ENCODE measurements around the gene KCNH6. TPM values are rescaled to one million over a fixed set of nuclear protein-coding genes. Genes with fewer than 3 reads are reported as not detected.

The KCNH6 gene
- total RNA-seq, 1 experiment from 2014 or later, result not detected

DNA sequence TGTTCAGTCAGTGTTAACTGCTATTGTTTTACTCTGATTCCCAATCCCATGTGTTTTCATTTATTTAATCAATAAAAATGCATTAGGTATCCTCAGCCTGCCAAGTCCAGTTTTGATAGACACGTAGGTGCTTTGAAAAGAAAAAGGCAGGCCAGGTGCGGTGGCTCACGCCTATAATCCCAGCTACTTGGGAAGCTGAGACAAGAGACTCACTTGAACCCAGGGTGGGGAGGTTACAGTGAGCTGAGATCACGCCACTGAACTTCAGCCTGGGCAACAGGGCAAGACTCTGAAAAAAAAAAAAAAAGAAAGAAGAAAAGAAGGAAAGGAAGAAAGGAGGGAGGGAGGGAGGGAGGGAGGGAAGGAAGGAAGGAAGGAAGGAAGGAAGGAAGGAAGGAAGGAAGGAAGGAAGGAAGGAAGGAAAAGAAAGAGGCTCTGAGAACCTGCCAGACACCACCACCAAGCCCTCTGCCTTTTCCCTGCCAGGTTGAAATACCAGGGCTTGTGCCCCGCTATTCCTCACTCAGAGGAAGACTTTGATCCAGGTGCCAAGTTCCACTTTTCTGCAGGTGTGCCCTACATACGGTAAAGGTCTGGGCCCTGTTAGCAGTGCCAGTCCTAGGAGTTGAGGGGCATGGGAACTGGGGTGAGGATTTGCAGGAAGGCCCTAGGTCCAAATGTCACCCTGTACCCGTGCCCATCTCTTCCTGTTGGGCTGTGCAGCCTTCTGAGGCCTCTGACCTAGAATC lies 10.1 kb upstream of the KCNH6 start:
- TF ChIP-seq, protein P1, sequence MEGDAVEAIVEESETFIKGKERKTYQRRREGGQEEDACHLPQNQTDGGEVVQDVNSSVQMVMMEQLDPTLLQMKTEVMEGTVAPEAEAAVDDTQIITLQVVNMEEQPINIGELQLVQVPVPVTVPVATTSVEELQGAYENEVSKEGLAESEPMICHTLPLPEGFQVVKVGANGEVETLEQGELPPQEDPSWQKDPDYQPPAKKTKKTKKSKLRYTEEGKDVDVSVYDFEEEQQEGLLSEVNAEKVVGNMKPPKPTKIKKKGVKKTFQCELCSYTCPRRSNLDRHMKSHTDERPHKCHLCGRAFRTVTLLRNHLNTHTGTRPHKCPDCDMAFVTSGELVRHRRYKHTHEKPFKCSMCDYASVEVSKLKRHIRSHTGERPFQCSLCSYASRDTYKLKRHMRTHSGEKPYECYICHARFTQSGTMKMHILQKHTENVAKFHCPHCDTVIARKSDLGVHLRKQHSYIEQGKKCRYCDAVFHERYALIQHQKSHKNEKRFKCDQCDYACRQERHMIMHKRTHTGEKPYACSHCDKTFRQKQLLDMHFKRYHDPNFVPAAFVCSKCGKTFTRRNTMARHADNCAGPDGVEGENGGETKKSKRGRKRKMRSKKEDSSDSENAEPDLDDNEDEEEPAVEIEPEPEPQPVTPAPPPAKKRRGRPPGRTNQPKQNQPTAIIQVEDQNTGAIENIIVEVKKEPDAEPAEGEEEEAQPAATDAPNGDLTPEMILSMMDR (IDR thresholded peaks at IDR 0.05; ENCODE audit: insufficient read depth in 1 of 2, low read depth in 1 of 2, low read length in 1 of 2, severe bottlenecking in 1 of 2, unreplicated experiment in 1 of 2), result no peak
- H3K27me3 ChIP-seq (replicated peaks; ENCODE audit: control insufficient read depth, insufficient read depth, low read length), result no peaks in the 10 kb centered on the region; the same call in 1 of the 2 replicates
- intact Hi-C loops (cut with micrococcal nuclease; ENCODE audit: unreplicated experiment), result no loop called here
- DNase-seq, result no peak
- no peaks in the 10 kb centered on the region for H3K4me1 ChIP-seq
- no peaks in the 10 kb centered on the region for H3K36me3 Mint-ChIP-seq (ENCODE audit: insufficient read depth, unreplicated experiment)
- no peaks in the 10 kb centered on the region for H3K9me3 Mint-ChIP-seq (ENCODE audit: unreplicated experiment)
- BruUV-seq (replicated peaks), result no TSS peak
- no peaks in the 10 kb centered on the region for H3K36me3 ChIP-seq (ENCODE audit: control insufficient read depth, insufficient read depth, low read length)
- peaks cover 12% of the 10 kb centered on the region for H3K27me3 Mint-ChIP-seq (ENCODE audit: insufficient read depth, unreplicated experiment)
- H3K9me3 ChIP-seq, result no peaks in the 10 kb centered on the region
- ChIA-PET POLR2A (no interaction called here), CTCF (no interaction called here)
- H3K27ac Mint-ChIP-seq (ENCODE audit: unreplicated experiment), result no peak overlapping the region
- no peak overlapping the region for H3K4me3 ChIP-seq (ENCODE audit: low read depth, low read length)
- no peak overlapping the region for H3K4me3 Mint-ChIP-seq (ENCODE audit: unreplicated experiment)
- H3K4me1 Mint-ChIP-seq (ENCODE audit: low read depth, unreplicated experiment), result no peaks in the 10 kb centered on the region

DNA sequence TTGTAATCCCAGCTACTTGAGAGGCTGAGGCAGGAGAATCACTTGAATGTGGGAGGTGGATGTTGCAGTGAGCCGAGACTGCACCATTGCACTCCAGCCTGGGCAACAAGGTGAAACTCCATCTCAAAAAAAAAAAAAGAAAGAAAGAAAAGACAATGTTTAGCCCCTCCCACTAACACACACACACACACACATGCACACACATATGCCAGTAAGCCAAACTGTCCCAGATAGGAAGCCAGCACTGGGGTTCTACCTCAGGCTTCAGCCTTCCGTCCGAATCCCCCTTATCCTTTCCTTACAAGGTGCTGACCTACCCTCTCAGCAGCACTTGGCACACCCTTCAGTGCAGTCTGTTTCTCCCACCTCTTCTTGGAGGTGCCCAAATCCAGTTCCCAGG lies 8.7 kb upstream of the KCNH6 start:
- intact Hi-C loops (cut with micrococcal nuclease; ENCODE audit: unreplicated experiment), result no loop called here
- no TSS peak for BruUV-seq (replicated peaks)
- Histone ChIP-seq H3K9me3 (no peaks in the 10 kb centered on the region), H3K4me1 (no peaks in the 10 kb centered on the region), H3K36me3 (ENCODE audit: control insufficient read depth, insufficient read depth, low read length) (no peaks in the 10 kb centered on the region), H3K4me3 (ENCODE audit: low read depth, low read length) (no peak overlapping the region), H3K27me3 (replicated peaks; ENCODE audit: control insufficient read depth, insufficient read depth, low read length) (no peaks in the 10 kb centered on the region)
- Mint-ChIP-seq H3K4me3 (ENCODE audit: unreplicated experiment) (no peak overlapping the region), H3K4me1 (ENCODE audit: low read depth, unreplicated experiment) (no peaks in the 10 kb centered on the region), H3K27ac (ENCODE audit: unreplicated experiment) (no peak overlapping the region), H3K9me3 (ENCODE audit: unreplicated experiment) (no peaks in the 10 kb centered on the region), H3K27me3 (ENCODE audit: insufficient read depth, unreplicated experiment) (peaks cover 9% of the 10 kb centered on the region), H3K36me3 (ENCODE audit: insufficient read depth, unreplicated experiment) (no peaks in the 10 kb centered on the region)
- CTCF ChIA-PET, result no interaction called here
- TF ChIP-seq, protein P1 (IDR thresholded peaks at IDR 0.05; ENCODE audit: insufficient read depth in 1 of 2, low read depth in 1 of 2, low read length in 1 of 2, severe bottlenecking in 1 of 2, unreplicated experiment in 1 of 2), result no peak
- no peak for DNase-seq
- POLR2A ChIA-PET, result no interaction called here

DNA sequence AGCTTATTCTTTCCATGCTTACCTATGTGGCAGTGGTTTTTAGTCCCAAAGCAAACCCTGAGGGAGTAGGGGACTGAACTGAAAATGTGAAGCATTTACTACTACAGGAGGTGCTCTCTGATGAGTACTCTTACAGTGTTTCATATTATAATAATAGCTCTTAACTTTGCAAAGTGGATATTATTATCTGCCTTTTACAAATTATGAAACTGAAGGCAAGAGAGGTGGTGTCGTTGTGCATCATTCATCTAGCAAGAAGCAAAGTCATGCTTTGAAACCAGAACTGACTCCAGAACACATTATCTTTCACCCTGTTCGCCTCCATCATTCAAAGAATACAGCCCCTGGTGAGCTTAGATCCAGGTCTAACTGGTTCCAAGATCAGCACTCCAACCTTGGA lies 8.2 kb upstream of the KCNH6 start:
- no peaks in the 10 kb centered on the region for H3K9me3 ChIP-seq
- Mint-ChIP-seq H3K9me3 (ENCODE audit: unreplicated experiment) (no peaks in the 10 kb centered on the region), H3K36me3 (ENCODE audit: insufficient read depth, unreplicated experiment) (no peaks in the 10 kb centered on the region), H3K4me3 (ENCODE audit: unreplicated experiment) (no peak overlapping the region), H3K27ac (ENCODE audit: unreplicated experiment) (no peak overlapping the region), H3K4me1 (ENCODE audit: low read depth, unreplicated experiment) (no peaks in the 10 kb centered on the region), H3K27me3 (ENCODE audit: insufficient read depth, unreplicated experiment) (peaks cover 6% of the 10 kb centered on the region)
- intact Hi-C loops (cut with micrococcal nuclease; ENCODE audit: unreplicated experiment), result no loop called here
- no peaks in the 10 kb centered on the region for H3K4me1 ChIP-seq
- no peaks in the 10 kb centered on the region for H3K27me3 ChIP-seq (replicated peaks; ENCODE audit: control insufficient read depth, insufficient read depth, low read length)
- POLR2A ChIA-PET, result no interaction called here
- DNase-seq, result no peak
- H3K4me3 ChIP-seq (ENCODE audit: low read depth, low read length), result no peak overlapping the region
- no peaks in the 10 kb centered on the region for H3K36me3 ChIP-seq (ENCODE audit: control insufficient read depth, insufficient read depth, low read length)
- no TSS peak for BruUV-seq (replicated peaks)
- CTCF ChIA-PET, result no interaction called here
- TF ChIP-seq, protein P1 (IDR thresholded peaks at IDR 0.05; ENCODE audit: insufficient read depth in 1 of 2, low read depth in 1 of 2, low read length in 1 of 2, severe bottlenecking in 1 of 2, unreplicated experiment in 1 of 2), result no peak

All from Caco-2 (cell line).